Fibroblast of lung (primary cell): Measurements from ENCODE around the gene TCF7L1.

ENCODE experiments used
- EZH2 ChIP-seq: IDR thresholded peaks from 2 replicates; pipeline ENCODE4 v1.5.1; 2012; ENCODE audit warnings: low read length, control low read depth, mild to moderate bottlenecking; ENCODE audit errors: missing control alignments
- TF ChIP-seq, protein P1 (sequence below), 2 donors: IDR thresholded peaks in 1 of 2; conservative IDR thresholded peaks in 1 of 2; 1 replicate in 1 of 2; 2 replicates in 1 of 2; pipeline ENCODE4 v1.5.1; 2011 to 2012; ENCODE audit warnings: low read length in 2 of 2, control low read depth in 1 of 2, inconsistent platforms in 1 of 2, low read depth in 1 of 2, mild to moderate bottlenecking in 1 of 2

DNA sequence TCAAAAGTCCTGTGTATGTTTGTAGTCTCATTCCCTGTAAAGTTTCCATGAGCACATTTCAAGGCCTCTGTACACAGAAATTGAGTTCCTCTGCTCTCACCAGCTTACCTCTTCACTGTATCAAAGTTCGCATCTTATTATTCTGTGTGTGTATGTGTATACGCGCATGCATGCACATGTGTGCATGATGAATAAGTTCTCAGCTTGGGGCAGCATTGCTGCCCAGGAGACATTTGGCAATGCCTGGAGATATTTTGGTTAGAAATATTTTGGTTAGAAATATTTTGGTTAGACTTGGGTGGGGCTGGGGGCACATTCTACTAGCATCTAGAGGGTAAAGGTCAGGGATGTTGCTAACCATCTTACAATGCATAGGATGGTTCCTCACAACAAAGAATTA is 23.4 kb downstream of the TCF7L1 start:
- TF ChIP-seq, protein P1, sequence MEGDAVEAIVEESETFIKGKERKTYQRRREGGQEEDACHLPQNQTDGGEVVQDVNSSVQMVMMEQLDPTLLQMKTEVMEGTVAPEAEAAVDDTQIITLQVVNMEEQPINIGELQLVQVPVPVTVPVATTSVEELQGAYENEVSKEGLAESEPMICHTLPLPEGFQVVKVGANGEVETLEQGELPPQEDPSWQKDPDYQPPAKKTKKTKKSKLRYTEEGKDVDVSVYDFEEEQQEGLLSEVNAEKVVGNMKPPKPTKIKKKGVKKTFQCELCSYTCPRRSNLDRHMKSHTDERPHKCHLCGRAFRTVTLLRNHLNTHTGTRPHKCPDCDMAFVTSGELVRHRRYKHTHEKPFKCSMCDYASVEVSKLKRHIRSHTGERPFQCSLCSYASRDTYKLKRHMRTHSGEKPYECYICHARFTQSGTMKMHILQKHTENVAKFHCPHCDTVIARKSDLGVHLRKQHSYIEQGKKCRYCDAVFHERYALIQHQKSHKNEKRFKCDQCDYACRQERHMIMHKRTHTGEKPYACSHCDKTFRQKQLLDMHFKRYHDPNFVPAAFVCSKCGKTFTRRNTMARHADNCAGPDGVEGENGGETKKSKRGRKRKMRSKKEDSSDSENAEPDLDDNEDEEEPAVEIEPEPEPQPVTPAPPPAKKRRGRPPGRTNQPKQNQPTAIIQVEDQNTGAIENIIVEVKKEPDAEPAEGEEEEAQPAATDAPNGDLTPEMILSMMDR (conservative IDR thresholded peaks at IDR 0.05 in 1 of 2, IDR thresholded peaks at IDR 0.05 in 1 of 2; ENCODE audit: low read depth in 1 of 2, low read length in 2 of 2) = no peak
- no peak for TF ChIP-seq EZH2
